Measurements from ENCODE around the gene MSI2.

DNA sequence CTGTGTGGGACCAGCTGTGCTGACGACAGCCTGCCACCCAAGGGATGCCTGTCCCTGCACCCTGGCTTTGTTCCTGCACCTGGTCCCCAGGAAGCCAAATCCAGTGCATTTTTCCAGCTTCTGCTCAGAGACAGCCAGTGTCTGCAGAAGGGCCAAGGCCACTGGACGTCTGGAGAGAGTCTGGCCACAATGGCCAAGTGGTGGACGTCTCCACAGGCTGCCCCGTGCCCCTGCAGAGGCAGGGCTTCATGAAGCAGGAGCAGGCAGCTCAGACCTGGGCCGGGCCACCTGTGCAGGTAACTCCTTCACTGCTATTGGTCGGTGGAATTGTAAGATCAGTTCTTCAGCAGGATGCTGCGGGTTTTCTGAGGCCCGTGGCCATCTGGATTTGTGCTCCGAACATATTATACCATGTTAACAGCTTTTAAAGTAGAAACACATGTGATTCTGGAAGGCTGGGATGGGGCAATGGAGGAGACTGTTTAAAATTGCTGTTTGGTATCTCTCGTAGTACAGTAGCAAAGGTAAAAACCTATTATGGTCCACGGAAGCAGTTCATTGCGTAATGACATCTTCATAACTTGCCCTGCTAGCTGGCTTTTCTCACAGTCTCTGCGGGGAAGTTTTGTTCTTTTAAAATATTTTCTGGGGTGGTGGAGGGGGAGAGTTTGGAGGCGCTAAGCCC lies 303.5 kb downstream of the MSI2 start:
- TF ChIP-seq GATA2 (CRISPR knock-in tag; IDR thresholded peaks at IDR 0.05): no peak
- no peak for TF ChIP-seq POLR2AphosphoS5 (IDR thresholded peaks at IDR 0.05; ENCODE audit: low read depth, low read length)
